Measurements from ENCODE around the gene PLK3. TPM values are rescaled to one million over a fixed set of nuclear protein-coding genes. Genes with fewer than 3 reads are reported as not detected.
A peak's percentile ranks its signal among the peaks of the same experiment; 100 is the strongest.

PLK3 gene
- total and polyA plus RNA-seq, 10 of the 15 experiments (the other 5 are each of a cell fraction or from before 2014, with no cell fraction given) = 1.5 to 23.2 (median 12.1) TPM

DNA sequence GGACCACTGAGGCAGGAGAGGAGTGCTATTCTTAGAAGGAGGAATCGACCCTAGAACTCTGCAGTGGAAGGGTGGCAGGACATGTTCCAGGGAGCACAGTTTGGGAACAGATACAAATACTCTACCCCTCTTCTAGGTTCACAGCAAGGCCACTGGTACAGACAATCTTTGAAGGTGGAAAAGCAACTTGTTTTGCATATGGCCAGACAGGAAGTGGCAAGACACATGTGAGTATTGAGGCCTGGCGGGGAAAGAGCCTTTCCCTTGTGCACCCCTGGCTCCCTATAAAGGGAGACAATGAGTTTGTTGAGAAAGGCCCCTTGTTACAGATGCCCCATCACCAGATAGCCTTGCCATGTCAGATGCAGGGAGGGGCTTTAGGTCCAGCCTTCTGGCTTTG is 42.8 kb upstream of the PLK3 start:
- Histone ChIP-seq H3K27ac (ENCODE audit: control insufficient read depth, insufficient read depth) (peak overlapping the region; percentile 65), H3K9ac (ENCODE audit: control insufficient read depth, insufficient read depth, low read length) (0 out of 2 replicates have a peak overlapping the region, but pooled peaks have one; percentile 33), H4K20me1 (ENCODE audit: control insufficient read depth, insufficient read depth) (no peaks in the 10 kb centered on the region), H3K27me3 (replicated peaks in 1 of 2; ENCODE audit: control insufficient read depth in 2 of 2, insufficient read depth in 2 of 2, low read length in 1 of 2) (no peaks in the 10 kb centered on the region), H3K9me3 (replicated peaks; ENCODE audit: control insufficient read depth, insufficient read depth, low read length) (no peaks in the 10 kb centered on the region), H3K79me2 (ENCODE audit: control insufficient read depth, insufficient read depth, low read length) (no peaks in the 10 kb centered on the region), H3K36me3 (ENCODE audit: control insufficient read depth in 2 of 2, insufficient read depth in 2 of 2, low read length in 1 of 2) (peaks cover 50 to 61% of the 10 kb centered on the region in 2 experiments), H3K4me2 (ENCODE audit: control insufficient read depth, insufficient read depth) (peak overlapping the region; percentile 36; the same call in 1 of the 2 replicates), H3K4me3 (no peak overlapping the region), H3K4me1 (ENCODE audit: control insufficient read depth, insufficient read depth, low read length) (peaks cover 14% of the 10 kb centered on the region), H2AFZ (ENCODE audit: control insufficient read depth, low read depth, low read length) (peak overlapping the region; percentile 40)
- ATAC-seq (peak; percentile 81), FAIRE-seq (no peak), DNase-seq (ENCODE audit: low read depth, low spot score) (no peak)
- in situ Hi-C loops (cut with MboI) (no loop called here), intact Hi-C loops (cut with micrococcal nuclease; ENCODE audit: unreplicated experiment) (no loop called here)
- SMC1A ChIA-PET (ENCODE audit: uncharacterized antibody, unreplicated experiment) = no interaction called here
- CTCF ChIA-PET = no interaction called here
- BruUV-seq (replicated peaks) = no TSS peak
- whole genome bisulfite sequencing (ENCODE audit: insufficient coverage, insufficient replicate concordance, low lambda C conversion rate, missing lambda C conversion rate) = 0% methylated on average over 2 of the region's 2 CpGs
- RAD21 ChIA-PET (ENCODE audit: unreplicated experiment) = no interaction called here
- POLR2A ChIA-PET = no interaction called here
- peak; percentile 42 for TF ChIP-seq SPI1 (IDR thresholded peaks at IDR 0.05; ENCODE audit: borderline replicate concordance, insufficient read depth, low read depth, low read length)
- peak; percentile 12 to 25; a peak in 1 of 4 replicates for TF ChIP-seq BHLHE40 (IDR thresholded peaks at IDR 0.05; ENCODE audit: borderline replicate concordance in 1 of 2, low read depth in 2 of 2, low read length in 1 of 2)
- TF ChIP-seq, protein P1, sequence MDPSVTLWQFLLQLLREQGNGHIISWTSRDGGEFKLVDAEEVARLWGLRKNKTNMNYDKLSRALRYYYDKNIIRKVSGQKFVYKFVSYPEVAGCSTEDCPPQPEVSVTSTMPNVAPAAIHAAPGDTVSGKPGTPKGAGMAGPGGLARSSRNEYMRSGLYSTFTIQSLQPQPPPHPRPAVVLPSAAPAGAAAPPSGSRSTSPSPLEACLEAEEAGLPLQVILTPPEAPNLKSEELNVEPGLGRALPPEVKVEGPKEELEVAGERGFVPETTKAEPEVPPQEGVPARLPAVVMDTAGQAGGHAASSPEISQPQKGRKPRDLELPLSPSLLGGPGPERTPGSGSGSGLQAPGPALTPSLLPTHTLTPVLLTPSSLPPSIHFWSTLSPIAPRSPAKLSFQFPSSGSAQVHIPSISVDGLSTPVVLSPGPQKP (IDR thresholded peaks at IDR 0.05; ENCODE audit: low read depth, low read length) = 0 out of 2 replicates have a peak, but pooled peaks have one; percentile 31
- peak; percentile 78; the same call in 2 of the 3 replicates for TF ChIP-seq POU2F2 (IDR thresholded peaks at IDR 0.05; ENCODE audit: borderline replicate concordance, low read depth, low read length)
- no peak for TF ChIP-seq FOS (IDR thresholded peaks at IDR 0.05; ENCODE audit: borderline replicate concordance, extremely low read depth, insufficient read length)
- TF ChIP-seq, protein P2, sequence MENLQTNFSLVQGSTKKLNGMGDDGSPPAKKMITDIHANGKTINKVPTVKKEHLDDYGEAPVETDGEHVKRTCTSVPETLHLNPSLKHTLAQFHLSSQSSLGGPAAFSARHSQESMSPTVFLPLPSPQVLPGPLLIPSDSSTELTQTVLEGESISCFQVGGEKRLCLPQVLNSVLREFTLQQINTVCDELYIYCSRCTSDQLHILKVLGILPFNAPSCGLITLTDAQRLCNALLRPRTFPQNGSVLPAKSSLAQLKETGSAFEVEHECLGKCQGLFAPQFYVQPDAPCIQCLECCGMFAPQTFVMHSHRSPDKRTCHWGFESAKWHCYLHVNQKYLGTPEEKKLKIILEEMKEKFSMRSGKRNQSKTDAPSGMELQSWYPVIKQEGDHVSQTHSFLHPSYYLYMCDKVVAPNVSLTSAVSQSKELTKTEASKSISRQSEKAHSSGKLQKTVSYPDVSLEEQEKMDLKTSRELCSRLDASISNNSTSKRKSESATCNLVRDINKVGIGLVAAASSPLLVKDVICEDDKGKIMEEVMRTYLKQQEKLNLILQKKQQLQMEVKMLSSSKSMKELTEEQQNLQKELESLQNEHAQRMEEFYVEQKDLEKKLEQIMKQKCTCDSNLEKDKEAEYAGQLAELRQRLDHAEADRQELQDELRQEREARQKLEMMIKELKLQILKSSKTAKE (IDR thresholded peaks at IDR 0.05; ENCODE audit: low read depth, poor library complexity, severe bottlenecking) = no peak
- TF ChIP-seq, protein P3, sequence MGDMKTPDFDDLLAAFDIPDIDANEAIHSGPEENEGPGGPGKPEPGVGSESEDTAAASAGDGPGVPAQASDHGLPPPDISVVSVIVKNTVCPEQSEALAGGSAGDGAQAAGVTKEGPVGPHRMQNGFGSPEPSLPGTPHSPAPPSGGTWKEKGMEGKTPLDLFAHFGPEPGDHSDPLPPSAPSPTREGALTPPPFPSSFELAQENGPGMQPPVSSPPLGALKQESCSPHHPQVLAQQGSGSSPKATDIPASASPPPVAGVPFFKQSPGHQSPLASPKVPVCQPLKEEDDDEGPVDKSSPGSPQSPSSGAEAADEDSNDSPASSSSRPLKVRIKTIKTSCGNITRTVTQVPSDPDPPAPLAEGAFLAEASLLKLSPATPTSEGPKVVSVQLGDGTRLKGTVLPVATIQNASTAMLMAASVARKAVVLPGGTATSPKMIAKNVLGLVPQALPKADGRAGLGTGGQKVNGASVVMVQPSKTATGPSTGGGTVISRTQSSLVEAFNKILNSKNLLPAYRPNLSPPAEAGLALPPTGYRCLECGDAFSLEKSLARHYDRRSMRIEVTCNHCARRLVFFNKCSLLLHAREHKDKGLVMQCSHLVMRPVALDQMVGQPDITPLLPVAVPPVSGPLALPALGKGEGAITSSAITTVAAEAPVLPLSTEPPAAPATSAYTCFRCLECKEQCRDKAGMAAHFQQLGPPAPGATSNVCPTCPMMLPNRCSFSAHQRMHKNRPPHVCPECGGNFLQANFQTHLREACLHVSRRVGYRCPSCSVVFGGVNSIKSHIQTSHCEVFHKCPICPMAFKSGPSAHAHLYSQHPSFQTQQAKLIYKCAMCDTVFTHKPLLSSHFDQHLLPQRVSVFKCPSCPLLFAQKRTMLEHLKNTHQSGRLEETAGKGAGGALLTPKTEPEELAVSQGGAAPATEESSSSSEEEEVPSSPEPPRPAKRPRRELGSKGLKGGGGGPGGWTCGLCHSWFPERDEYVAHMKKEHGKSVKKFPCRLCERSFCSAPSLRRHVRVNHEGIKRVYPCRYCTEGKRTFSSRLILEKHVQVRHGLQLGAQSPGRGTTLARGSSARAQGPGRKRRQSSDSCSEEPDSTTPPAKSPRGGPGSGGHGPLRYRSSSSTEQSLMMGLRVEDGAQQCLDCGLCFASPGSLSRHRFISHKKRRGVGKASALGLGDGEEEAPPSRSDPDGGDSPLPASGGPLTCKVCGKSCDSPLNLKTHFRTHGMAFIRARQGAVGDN (IDR thresholded peaks at IDR 0.05) = peak; percentile 87
- TF ChIP-seq RUNX3 (IDR thresholded peaks at IDR 0.05; ENCODE audit: low read length) = peak; percentile 55
- TF ChIP-seq, protein P4, sequence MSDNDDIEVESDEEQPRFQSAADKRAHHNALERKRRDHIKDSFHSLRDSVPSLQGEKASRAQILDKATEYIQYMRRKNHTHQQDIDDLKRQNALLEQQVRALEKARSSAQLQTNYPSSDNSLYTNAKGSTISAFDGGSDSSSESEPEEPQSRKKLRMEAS (IDR thresholded peaks at IDR 0.05; ENCODE audit: low read depth, low read length) = 0 out of 2 replicates have a peak, but pooled peaks have one; percentile 42
- TF ChIP-seq ZNF217 (IDR thresholded peaks at IDR 0.05) = no peak
- TF ChIP-seq, protein P5, sequence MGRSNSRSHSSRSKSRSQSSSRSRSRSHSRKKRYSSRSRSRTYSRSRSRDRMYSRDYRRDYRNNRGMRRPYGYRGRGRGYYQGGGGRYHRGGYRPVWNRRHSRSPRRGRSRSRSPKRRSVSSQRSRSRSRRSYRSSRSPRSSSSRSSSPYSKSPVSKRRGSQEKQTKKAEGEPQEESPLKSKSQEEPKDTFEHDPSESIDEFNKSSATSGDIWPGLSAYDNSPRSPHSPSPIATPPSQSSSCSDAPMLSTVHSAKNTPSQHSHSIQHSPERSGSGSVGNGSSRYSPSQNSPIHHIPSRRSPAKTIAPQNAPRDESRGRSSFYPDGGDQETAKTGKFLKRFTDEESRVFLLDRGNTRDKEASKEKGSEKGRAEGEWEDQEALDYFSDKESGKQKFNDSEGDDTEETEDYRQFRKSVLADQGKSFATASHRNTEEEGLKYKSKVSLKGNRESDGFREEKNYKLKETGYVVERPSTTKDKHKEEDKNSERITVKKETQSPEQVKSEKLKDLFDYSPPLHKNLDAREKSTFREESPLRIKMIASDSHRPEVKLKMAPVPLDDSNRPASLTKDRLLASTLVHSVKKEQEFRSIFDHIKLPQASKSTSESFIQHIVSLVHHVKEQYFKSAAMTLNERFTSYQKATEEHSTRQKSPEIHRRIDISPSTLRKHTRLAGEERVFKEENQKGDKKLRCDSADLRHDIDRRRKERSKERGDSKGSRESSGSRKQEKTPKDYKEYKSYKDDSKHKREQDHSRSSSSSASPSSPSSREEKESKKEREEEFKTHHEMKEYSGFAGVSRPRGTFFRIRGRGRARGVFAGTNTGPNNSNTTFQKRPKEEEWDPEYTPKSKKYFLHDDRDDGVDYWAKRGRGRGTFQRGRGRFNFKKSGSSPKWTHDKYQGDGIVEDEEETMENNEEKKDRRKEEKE (IDR thresholded peaks at IDR 0.05) = no peak
- TF ChIP-seq ATF7 (IDR thresholded peaks at IDR 0.05; ENCODE audit: low read depth) = no peak

All from GM12878 (cell line).